ENCODE results near the gene ZFP36L2. TPM values are rescaled to one million over a fixed set of nuclear protein-coding genes. Genes with fewer than 3 reads are reported as not detected.

The ZFP36L2 gene
- total and polyA plus RNA-seq, 2 donors (not counting 1 experiment from before 2014, with no cell fraction given), result 16.7 to 26.7 TPM

DNA sequence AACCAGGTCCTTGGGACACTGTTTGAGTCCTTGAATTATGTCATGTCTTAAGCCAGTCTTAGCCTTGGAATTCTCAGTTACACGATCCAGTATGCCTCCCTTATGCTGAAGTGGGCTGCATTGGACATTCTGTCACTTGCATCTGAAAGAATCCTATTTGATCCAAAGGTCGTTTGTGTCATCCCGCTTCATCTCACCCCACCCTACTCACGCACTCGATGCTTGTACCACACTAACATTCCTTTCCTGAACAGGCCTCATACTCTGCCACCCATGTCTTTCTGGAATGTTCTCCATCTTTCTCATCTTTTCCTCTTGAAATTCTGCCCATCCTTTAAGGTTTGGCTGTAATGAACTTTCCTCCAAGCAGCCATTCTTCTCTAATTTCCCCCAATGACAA, 27.9 kb upstream of the ZFP36L2 start:
- no peak overlapping the region for H3K4me3 ChIP-seq (replicated peaks in 1 of 4; ENCODE audit: control extremely low read depth in 1 of 4, insufficient read depth in 1 of 4, low read depth in 3 of 4, low read length in 4 of 4)
- H3K27ac ChIP-seq (ENCODE audit: insufficient read depth, low read length), result no peak overlapping the region
- no peak overlapping the region for H3K9ac ChIP-seq (ENCODE audit: insufficient read depth, low read length)
- H3K4me2 ChIP-seq (ENCODE audit: extremely low read depth, insufficient read depth, low read length), result no peak overlapping the region
- H3K27me3 ChIP-seq (ENCODE audit: control insufficient read depth, insufficient read depth, low read length), result no peaks in the 10 kb centered on the region
- H3K4me1 ChIP-seq (ENCODE audit: control insufficient read depth, extremely low read depth, insufficient read depth, low read length), result peaks cover 8% of the 10 kb centered on the region
- TF ChIP-seq, protein P1, sequence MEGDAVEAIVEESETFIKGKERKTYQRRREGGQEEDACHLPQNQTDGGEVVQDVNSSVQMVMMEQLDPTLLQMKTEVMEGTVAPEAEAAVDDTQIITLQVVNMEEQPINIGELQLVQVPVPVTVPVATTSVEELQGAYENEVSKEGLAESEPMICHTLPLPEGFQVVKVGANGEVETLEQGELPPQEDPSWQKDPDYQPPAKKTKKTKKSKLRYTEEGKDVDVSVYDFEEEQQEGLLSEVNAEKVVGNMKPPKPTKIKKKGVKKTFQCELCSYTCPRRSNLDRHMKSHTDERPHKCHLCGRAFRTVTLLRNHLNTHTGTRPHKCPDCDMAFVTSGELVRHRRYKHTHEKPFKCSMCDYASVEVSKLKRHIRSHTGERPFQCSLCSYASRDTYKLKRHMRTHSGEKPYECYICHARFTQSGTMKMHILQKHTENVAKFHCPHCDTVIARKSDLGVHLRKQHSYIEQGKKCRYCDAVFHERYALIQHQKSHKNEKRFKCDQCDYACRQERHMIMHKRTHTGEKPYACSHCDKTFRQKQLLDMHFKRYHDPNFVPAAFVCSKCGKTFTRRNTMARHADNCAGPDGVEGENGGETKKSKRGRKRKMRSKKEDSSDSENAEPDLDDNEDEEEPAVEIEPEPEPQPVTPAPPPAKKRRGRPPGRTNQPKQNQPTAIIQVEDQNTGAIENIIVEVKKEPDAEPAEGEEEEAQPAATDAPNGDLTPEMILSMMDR (conservative IDR thresholded peaks at IDR 0.05 in 1 of 2, IDR thresholded peaks at IDR 0.05 in 1 of 2; ENCODE audit: low read depth in 1 of 2, low read length in 2 of 2), result no peak
- no peak for TF ChIP-seq EZH2 (IDR thresholded peaks at IDR 0.05; ENCODE audit: low read length, missing control alignments)
- H4K20me1 ChIP-seq (ENCODE audit: control insufficient read depth, extremely low read depth, insufficient read depth, low read length), result no peaks in the 10 kb centered on the region
- no peak for DNase-seq (ENCODE audit: low read depth in 2 of 2)
- H2AFZ ChIP-seq (ENCODE audit: low read length), result no peak overlapping the region
- H3K79me2 ChIP-seq (ENCODE audit: control insufficient read depth, insufficient read depth, low read length), result no peaks in the 10 kb centered on the region
- H3K9me3 ChIP-seq (ENCODE audit: control insufficient read depth, insufficient read depth, low read depth, low read length), result no peaks in the 10 kb centered on the region
- H3K36me3 ChIP-seq (ENCODE audit: control insufficient read depth, insufficient read depth, low read length), result no peaks in the 10 kb centered on the region

DNA sequence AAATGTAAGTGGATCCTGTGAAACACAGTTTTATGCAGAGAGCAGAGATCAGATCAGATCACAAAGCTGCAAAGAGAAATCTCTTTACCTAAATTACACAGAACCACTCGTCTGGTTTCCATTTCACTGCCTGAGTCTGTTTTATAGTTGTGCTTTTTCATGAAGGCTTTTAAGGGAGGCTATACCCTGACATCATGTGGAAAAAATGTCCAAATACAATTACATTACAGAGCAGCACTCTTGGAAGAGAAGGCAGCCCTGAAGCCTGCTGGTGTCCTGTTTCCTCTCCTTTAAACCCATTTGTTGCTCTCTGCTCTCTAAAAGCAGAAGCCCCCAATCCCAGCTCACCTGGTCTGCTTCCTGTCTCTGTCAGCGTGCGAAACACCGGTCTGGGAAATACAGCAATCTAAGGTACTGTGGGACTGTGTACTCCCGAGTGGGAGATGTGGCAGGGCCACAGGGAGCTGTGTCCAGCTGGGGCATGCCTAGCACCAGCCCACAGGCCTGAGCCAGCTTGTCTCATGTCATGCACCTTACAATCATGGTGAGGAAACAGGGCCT, 24.8 kb upstream of the ZFP36L2 start:
- Histone ChIP-seq H4K20me1 (ENCODE audit: control insufficient read depth, extremely low read depth, insufficient read depth, low read length) (no peaks in the 10 kb centered on the region), H3K4me3 (replicated peaks in 1 of 4; ENCODE audit: control extremely low read depth in 1 of 4, insufficient read depth in 1 of 4, low read depth in 3 of 4, low read length in 4 of 4) (no peak overlapping the region), H3K9ac (ENCODE audit: insufficient read depth, low read length) (peak overlapping the region; percentile 34), H3K36me3 (ENCODE audit: control insufficient read depth, insufficient read depth, low read length) (no peaks in the 10 kb centered on the region), H3K4me1 (ENCODE audit: control insufficient read depth, extremely low read depth, insufficient read depth, low read length) (peaks cover 8% of the 10 kb centered on the region), H2AFZ (ENCODE audit: low read length) (no peak overlapping the region), H3K9me3 (ENCODE audit: control insufficient read depth, insufficient read depth, low read depth, low read length) (no peaks in the 10 kb centered on the region), H3K79me2 (ENCODE audit: control insufficient read depth, insufficient read depth, low read length) (no peaks in the 10 kb centered on the region), H3K27ac (ENCODE audit: insufficient read depth, low read length) (no peak overlapping the region), H3K27me3 (ENCODE audit: control insufficient read depth, insufficient read depth, low read length) (no peaks in the 10 kb centered on the region), H3K4me2 (ENCODE audit: extremely low read depth, insufficient read depth, low read length) (peak overlapping the region; percentile 54)
- TF ChIP-seq, protein P1 (conservative IDR thresholded peaks at IDR 0.05 in 1 of 2, IDR thresholded peaks at IDR 0.05 in 1 of 2; ENCODE audit: low read depth in 1 of 2, low read length in 2 of 2), result no peak
- no peak for TF ChIP-seq EZH2 (IDR thresholded peaks at IDR 0.05; ENCODE audit: low read length, missing control alignments)
- DNase-seq (ENCODE audit: low read depth in 2 of 2), result peak; percentile 83

DNA sequence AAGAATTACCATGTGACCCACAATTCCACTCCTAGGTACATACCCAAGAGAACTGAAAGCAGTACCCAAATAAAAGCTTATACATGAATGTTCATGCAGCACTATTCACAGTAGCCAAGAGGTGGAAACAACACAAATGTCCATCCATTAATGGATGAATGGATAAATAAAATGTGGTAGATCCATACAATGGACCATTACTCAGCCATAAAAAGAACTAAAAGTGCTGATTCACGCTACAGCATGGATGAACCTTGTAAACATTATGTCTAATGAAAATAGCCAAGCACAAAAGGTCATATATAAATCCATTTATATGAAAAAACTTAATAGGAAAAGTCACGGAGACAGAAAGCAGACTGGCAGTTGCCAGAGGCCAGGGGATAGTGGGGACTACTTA, 23.6 kb upstream of the ZFP36L2 start:
- Histone ChIP-seq H3K27me3 (ENCODE audit: control insufficient read depth, insufficient read depth, low read length) (no peaks in the 10 kb centered on the region), H3K4me1 (ENCODE audit: control insufficient read depth, extremely low read depth, insufficient read depth, low read length) (peaks cover 8% of the 10 kb centered on the region), H3K4me2 (ENCODE audit: extremely low read depth, insufficient read depth, low read length) (no peak overlapping the region), H3K27ac (ENCODE audit: insufficient read depth, low read length) (no peak overlapping the region), H4K20me1 (ENCODE audit: control insufficient read depth, extremely low read depth, insufficient read depth, low read length) (no peaks in the 10 kb centered on the region), H3K36me3 (ENCODE audit: control insufficient read depth, insufficient read depth, low read length) (no peaks in the 10 kb centered on the region), H3K9me3 (ENCODE audit: control insufficient read depth, insufficient read depth, low read depth, low read length) (no peaks in the 10 kb centered on the region), H2AFZ (ENCODE audit: low read length) (no peak overlapping the region), H3K4me3 (replicated peaks in 1 of 4; ENCODE audit: control extremely low read depth in 1 of 4, insufficient read depth in 1 of 4, low read depth in 3 of 4, low read length in 4 of 4) (no peak overlapping the region), H3K9ac (ENCODE audit: insufficient read depth, low read length) (no peak overlapping the region), H3K79me2 (ENCODE audit: control insufficient read depth, insufficient read depth, low read length) (no peaks in the 10 kb centered on the region)
- DNase-seq (ENCODE audit: low read depth in 2 of 2), result no peak
- TF ChIP-seq, protein P1 (conservative IDR thresholded peaks at IDR 0.05 in 1 of 2, IDR thresholded peaks at IDR 0.05 in 1 of 2; ENCODE audit: low read depth in 1 of 2, low read length in 2 of 2), result no peak
- TF ChIP-seq EZH2 (IDR thresholded peaks at IDR 0.05; ENCODE audit: low read length, missing control alignments), result no peak

All from fibroblast of lung (primary cell).